ENCODE data around the gene MYOCD.

GRCh38 chr17:12620200-12620720, 45.4 kb upstream of the MYOCD start:
- no peak for TF ChIP-seq CTCF (IDR thresholded peaks at IDR 0.05)
- no peak for TF ChIP-seq POLR2A (IDR thresholded peaks at IDR 0.05)
